Uterus (tissue), 2 donors: ENCODE results near the gene NOX4.

Experiments
- POLR2A ChIP-seq, 2 donors: fragments of 450-650 bp; IDR thresholded peaks; one replicate each; pipeline ENCODE4 v1.6.1; 2016; ENCODE audit warnings: antibody characterized with exemption in 2 of 2, mild to moderate bottlenecking in 1 of 2, moderate library complexity in 1 of 2
- TF ChIP-seq, protein P1 (sequence below), 4 experiments: fragments of 200-600 bp in 2 of 4; fragments of 450-650 bp in 2 of 4; sonication (generic) in 2 of 4; IDR thresholded peaks; one replicate each; pipeline ENCODE4 v1.5.1; 2016 to 2019; ENCODE audit warnings: antibody characterized with exemption in 4 of 4, mild to moderate bottlenecking in 2 of 4, moderate library complexity in 1 of 4

DNA sequence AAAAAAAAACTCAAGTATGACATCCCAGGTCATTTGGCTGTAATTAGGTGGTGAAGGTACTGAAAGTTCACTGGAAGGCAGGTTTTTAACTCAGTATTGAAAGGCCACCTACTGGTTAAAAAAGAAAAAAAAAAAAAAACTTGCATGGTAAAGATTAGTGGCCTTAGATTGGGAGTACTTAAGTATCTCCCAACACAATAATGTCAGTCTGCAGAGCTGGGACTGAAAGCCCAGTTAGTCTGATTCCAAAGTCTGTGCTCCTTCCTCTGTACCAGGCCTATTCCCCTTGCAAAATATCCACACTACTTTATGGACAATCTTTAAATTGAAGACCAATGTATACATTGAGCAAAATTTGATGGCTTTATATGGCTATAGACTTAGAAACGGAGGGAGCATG, 85.5 kb downstream of the NOX4 start:
- TF ChIP-seq POLR2A (IDR thresholded peaks at IDR 0.05) = no peak
- TF ChIP-seq, protein P1, sequence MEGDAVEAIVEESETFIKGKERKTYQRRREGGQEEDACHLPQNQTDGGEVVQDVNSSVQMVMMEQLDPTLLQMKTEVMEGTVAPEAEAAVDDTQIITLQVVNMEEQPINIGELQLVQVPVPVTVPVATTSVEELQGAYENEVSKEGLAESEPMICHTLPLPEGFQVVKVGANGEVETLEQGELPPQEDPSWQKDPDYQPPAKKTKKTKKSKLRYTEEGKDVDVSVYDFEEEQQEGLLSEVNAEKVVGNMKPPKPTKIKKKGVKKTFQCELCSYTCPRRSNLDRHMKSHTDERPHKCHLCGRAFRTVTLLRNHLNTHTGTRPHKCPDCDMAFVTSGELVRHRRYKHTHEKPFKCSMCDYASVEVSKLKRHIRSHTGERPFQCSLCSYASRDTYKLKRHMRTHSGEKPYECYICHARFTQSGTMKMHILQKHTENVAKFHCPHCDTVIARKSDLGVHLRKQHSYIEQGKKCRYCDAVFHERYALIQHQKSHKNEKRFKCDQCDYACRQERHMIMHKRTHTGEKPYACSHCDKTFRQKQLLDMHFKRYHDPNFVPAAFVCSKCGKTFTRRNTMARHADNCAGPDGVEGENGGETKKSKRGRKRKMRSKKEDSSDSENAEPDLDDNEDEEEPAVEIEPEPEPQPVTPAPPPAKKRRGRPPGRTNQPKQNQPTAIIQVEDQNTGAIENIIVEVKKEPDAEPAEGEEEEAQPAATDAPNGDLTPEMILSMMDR (IDR thresholded peaks at IDR 0.05) = no peak
